Ovary (tissue), 3 donors: ENCODE data around the gene KRT79.

Source experiments
- POLR2A ChIP-seq: fragments of 450-650 bp; IDR thresholded peaks from one replicate; pipeline ENCODE4 v1.6.1; 2017; ENCODE audit warnings: antibody characterized with exemption, mild to moderate bottlenecking, moderate library complexity
- TF ChIP-seq, protein P1 (sequence below), 3 donors: fragments of 450-650 bp in 2 of 3; fragments of 200-600 bp in 1 of 3; IDR thresholded peaks; one replicate each; pipeline versions ENCODE4 v1.5.1 to v1.8.0; 2016 to 2022; ENCODE audit warnings: antibody characterized with exemption in 3 of 3, mild to moderate bottlenecking in 1 of 3
- donor health status: DM: no; HTN: no; CAD: no.

DNA sequence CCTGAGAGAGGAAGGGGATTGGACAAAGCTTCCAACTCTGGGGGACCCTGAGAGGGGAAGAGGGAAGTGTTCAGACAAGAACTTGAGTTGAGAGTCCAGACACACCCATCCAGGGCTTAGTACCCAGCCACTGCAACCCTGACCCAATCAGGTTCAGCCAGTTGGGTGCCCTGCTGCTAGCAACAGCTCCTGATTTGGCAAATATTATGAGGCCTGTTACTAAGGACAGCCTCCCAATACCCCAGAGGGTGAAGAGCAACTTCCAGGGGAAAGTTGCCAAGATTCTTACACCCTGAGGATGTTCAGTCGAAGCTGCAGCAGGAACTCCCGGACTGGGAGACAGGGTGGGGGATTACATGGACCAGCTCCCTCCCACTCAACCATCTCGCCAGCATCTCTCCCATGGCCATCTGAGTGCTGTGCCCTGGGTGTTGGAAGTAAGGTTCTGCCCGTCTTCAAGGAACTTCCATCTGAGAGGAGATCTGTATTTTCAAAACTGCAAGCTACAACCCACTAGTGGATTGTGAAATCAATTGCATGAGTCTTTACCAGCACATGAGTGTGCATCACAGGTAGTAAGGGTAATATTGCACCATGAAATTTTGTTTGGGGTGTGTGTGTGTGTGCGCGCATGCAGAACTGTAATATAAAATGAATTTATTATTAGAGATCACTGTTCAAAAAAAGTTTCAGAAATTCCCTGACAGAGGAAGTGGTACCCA lies 26.2 kb upstream of the KRT79 start:
- TF ChIP-seq, protein P1, sequence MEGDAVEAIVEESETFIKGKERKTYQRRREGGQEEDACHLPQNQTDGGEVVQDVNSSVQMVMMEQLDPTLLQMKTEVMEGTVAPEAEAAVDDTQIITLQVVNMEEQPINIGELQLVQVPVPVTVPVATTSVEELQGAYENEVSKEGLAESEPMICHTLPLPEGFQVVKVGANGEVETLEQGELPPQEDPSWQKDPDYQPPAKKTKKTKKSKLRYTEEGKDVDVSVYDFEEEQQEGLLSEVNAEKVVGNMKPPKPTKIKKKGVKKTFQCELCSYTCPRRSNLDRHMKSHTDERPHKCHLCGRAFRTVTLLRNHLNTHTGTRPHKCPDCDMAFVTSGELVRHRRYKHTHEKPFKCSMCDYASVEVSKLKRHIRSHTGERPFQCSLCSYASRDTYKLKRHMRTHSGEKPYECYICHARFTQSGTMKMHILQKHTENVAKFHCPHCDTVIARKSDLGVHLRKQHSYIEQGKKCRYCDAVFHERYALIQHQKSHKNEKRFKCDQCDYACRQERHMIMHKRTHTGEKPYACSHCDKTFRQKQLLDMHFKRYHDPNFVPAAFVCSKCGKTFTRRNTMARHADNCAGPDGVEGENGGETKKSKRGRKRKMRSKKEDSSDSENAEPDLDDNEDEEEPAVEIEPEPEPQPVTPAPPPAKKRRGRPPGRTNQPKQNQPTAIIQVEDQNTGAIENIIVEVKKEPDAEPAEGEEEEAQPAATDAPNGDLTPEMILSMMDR (IDR thresholded peaks at IDR 0.05), result no peak
- TF ChIP-seq POLR2A, result no peak
